GM12891 (cell line): ENCODE results near the gene PSTPIP2.

Experiments used
- POLR2A ChIP-seq: IDR thresholded peaks from 2 replicates; pipeline ENCODE4 v1.6.1; 2011; ENCODE audit warnings: low read depth, low read length, control low read depth
- POLR2AphosphoS5 ChIP-seq: IDR thresholded peaks from 2 replicates; pipeline ENCODE4 v1.6.1; 2011; ENCODE audit warnings: low read depth, low read length, control low read depth
- POU2F2 ChIP-seq: IDR thresholded peaks from 2 replicates; pipeline ENCODE4 v1.6.1; 2011; ENCODE audit warnings: low read depth, mild to moderate bottlenecking, control low read depth, low read length, moderate library complexity
- SPI1 ChIP-seq: IDR thresholded peaks from 2 replicates; pipeline ENCODE4 v1.6.1; 2011; ENCODE audit warnings: low read depth, low read length, control low read depth
- TAF1 ChIP-seq: IDR thresholded peaks from 2 replicates; pipeline ENCODE4 v1.6.1; 2011; ENCODE audit warnings: low read depth, low read length, control low read depth

DNA sequence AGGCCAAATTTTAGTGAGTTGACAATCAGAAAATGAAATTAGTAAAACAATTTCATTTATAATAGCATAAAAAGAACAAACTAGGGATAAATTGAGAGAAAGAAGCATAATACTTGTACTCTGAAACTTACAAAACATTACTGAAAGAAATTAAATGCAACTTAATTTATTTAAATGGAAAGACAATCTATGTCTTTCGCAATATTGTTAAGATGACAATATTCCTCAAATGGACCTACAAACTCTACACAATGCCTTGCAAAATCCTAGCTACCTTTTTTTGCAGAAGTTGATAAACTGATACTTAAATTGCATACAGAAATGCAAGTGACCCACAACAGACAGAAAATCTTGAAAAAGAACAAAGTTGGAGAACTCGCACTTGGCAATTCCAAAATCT lies 114.0 kb downstream of the PSTPIP2 start:
- TF ChIP-seq POLR2A (no peak), POLR2AphosphoS5 (no peak), TAF1 (no peak), POU2F2 (no peak), SPI1 (no peak)
